GM20431 (cell line): ENCODE results near the gene PFDN1.

Experiments
- in situ Hi-C: fragments of 300-500 bp; cut with MseI, MboI; formaldehyde crosslinking; loops from one replicate; pipeline ENCODE4 v1.15.0; 2020; ENCODE audit warnings: low sequenced_read_pairs; ENCODE audit not compliant: unreplicated experiment

Gene PFDN1

DNA sequence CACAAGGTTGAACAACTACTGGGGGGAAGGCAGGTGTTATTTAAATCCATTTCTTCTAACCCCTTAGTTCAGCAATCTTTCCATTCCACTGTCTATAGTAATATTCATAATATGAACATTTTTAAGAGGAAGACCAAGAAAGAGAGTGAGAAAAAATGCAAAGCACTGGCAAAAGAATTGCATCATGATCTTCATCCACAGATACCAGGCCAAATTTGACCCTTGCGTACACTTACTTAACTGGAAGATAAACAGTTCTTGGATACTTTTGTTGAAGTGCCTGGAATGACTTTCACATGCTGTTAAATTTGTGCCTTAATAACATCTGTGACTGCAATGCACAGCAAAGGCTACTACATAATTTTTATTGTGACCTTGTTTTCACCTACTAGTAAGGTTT is 1.8 kb downstream of the PFDN1 start:
- in situ Hi-C loops = no loop called here

DNA sequence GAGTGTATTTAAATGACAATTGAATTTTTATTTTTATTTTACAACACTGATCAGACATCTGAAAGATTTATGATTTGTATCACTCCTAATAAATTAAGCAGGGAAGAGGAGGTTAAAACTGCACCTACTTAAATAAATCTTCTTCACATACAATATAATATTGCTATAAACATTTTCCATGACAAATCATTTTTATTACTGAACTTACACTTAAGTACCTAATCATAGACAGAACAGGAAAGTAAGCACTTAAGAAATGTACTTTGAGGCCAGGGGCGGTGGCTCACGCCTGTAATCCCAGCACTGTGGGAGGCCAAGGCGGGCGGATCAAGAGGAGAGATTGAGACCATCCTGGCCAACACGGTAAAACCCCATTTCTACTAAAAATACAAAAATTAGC is 3.8 kb downstream of the PFDN1 start:
- in situ Hi-C loops = no loop called here

DNA sequence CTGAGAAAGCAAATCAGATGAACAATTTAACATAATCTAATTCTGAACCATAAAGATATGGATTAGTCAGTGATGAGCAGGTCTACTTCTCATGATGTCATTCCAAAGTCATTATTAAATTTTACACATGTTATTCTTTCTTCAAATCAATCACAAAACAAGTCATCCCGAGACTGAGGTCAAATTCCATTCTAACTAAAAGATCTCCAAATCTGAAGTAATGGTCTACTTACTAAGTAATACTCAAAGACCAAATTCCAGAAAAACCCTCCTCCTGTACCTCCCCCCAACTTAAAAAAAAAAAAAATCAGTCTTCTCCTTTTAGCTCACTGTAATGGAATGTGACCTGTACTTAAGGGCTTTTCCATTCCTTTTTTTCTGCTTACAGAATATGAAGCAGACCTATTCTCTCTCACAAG is 4.7 kb downstream of the PFDN1 start:
- in situ Hi-C loops = no loop called here

DNA sequence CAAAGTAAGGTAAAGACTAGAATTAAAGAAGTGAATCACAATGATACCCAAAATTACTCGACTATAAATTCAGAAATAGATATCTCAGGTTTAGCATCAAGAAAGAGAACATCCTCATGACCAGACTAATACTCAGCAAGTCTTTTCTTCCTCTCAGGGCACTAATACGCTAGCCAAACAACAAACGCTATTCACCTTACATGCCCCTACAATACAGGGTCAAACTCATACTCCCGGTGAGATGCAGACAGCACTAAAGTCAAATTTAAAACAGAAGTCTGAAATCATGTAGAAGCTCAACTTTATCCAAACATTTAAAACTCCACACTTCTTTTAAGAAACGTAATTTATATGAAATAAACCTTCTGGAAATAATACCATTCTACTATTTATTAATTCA is 5.6 kb downstream of the PFDN1 start:
- in situ Hi-C loops = no loop called here

DNA sequence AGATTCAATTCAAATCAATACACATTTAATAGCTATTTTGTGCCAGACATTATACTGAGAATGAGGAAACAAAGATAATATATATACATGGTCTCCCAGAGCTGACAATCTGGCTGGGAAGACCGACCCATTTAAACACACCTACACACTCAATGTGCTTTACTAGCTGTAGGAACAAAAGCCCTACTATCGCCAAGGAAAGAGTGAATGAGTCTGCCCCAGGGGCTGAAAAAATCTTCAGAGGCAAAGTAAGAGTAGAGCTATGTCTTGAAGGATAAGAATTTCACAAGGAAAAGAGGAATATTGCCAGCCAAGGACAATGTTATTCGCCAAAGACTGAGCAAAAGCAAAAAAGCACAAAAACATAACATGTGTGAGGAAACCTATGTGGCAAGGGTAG is 6.6 kb downstream of the PFDN1 start:
- in situ Hi-C loops = no loop called here

DNA sequence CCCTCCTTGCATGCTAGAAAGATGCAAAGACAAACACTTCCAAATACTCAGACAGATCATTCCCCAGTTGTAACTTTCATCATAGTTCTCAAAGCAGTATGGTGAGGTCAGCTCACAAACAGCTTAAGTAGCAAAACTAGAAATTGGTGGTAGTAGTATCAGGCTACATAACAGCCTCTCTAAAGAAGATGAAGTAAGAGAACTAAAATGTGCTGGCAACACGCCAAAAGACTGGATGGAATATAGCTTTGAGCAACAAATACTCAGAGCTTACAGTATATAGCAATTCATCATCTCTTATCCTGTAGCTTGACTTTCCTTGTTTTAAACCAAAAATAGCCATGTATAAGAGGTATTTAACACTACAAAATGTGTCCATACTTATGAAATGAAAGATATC is 7.5 kb downstream of the PFDN1 start:
- in situ Hi-C loops = no loop called here

DNA sequence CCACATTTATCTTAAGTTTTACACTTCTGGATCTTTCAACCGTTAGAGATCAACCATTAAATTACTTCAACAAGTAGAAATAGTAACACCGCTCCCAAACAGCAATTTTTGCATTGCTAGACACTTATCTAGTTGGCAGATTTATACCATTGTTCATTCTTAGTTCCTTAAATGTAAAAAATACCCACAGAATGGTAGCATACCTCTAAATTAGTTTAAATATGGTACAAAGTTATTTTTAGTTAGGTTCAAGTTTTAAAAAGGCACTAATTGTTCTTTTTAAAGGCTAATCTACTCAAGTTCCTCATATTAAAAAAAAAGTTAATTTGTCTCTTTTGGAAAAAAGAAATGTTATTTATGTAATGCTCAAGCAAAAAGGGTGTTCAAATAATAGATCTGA is 8.1 kb downstream of the PFDN1 start:
- in situ Hi-C loops = no loop called here

DNA sequence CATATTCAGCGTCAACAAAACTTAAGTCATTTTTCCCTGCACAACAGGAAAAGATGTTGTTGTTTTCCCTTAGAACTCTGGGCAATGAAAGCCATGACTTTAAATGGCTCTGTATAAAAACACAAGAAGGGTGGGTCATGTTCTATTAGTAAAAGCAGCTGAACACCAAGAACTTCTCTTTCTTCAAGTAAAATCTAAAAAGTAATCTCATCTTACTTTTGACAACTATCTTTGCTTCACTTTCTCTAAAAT is 9.1 kb downstream of the PFDN1 start:
- in situ Hi-C loops = no loop called here

DNA sequence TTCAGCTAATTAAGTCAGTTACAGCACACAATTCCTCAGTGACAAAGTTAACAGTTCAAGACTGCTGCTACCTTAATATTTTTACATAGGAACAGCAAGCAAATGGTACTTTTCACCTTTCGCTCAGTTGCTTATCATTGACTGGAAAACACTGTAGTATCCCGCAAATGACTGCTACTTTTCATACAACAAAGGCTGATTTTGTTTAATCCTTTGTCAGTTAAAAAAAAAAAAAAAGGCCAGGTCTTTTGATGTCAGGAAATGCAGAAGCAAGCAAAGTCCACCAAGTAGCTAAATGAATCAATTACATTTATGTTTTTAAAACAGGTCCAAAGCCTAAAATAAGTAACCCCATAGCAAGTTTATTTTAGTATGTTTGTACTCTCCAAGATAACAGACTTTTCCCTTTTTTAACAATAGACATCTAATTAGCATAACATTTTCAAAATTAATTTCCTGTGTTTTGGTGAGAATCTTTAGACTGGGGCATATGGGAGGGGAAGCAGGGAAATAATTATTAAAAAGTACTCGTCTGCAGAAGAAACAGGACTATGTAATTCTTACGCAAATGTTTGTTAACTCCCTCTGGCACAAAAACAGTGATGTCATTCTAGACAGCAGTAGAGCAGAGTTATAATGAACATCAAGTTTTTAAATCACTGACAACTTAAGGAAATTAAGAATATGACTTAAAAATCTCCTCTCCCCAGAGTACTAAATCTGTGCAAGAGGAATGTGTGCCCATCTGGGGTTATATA is 9.6 kb downstream of the PFDN1 start:
- in situ Hi-C loops = no loop called here

DNA sequence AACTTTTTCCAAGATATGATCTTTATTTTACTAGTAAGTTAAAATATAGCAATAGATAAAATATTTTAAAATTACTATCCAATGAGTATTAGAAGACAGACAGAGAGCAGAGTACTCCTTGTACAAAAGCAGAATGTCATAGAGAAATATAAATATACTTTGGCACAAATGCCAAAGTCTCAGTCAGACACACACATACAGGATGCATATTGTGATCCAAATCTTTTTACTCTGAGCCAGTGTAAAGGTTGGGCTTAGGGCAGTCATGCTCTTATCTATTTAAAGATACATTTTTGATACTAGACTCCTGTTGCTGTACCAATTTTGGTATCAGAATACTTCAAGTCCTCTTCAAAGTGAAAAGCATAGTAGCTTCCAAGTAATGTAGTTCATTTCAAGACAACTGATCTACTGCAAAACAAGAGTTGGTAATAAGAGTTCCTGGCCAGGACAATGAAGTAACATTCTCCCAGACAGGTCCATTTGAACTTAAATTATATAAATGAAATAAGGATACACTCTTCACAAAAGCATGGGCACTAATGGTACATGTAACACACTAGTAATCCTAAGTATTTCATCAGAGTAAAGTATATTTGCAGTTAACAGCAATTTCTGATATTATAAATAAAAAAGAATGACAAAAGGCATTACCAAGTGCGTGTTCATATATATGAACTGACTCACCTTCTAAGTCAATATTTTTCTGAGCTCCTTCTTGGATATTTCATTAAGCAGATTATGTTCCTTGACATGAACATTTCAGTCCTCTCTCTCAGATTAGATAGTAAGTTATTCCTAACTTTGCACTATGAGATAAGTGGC is 10.5 kb downstream of the PFDN1 start:
- in situ Hi-C loops = no loop called here

DNA sequence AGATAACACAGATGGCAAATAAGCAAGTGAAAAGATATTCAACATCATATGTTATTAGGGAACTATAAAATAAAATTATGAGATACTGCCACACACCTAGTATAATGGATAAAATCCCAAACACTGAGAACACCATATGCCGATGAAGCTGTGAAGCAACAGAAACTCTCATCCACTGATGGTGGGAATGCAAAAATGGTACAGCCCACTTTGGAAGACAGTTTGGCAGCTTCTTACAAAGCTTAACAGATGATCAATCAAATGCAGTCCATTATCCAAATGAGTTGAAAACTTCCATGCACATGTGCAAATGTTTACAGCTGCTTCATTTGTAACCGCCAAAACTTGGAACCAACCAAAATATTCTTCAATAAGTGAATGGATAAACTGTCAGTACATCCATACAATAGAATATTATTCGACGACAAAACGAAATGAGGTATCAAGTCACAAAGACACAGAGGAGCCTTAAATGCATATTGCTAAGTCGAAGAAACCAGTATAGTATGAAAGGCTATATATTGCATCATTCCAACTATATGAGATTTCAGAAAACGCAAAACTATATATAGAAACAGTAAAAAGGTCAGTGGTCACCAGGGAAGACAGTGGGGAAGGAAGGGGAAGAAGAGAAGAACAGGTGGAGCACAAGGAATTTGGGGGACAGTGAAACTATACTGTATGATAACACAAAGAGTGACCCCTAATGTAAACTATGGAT is 14.9 kb downstream of the PFDN1 start:
- in situ Hi-C loops = no loop called here

DNA sequence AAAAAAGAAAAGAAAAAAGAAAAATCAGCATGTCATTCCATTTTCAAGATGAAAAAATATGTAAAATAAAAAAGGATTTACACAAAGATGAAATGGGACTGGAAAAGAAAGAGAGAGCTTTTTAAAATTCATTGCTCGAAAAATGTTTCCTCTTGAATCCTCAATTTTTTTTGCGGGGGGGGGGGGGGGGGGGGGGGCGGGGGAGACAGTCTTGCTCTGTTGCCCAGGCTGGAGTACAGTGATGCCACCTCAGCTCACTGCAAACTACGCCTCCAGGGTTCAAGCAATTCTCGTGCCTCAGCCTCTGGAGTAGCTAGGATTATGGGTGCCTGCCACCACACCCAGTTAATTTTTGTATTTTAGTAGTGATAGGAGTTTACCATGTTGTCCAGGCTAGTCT is 16.5 kb downstream of the PFDN1 start:
- in situ Hi-C loops = no loop called here

DNA sequence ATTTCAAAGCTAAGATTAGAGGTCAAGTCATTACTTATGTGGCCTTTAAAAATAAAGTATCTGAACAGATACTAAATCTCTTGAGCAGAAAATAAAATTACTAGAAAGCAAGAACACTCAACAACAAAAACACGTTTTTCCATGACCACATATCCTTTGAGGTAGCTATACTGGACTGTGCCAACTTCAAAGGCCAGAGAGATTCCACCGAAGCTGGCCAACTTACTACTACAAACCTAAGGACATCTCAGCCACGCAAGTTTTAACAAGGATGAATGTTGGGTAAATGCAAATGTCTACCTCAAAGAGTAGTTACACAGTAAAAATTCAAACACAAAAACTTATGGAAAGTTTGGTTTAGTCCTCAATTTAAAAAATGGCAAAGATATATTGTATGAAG is 18.9 kb downstream of the PFDN1 start:
- in situ Hi-C loops = no loop called here

DNA sequence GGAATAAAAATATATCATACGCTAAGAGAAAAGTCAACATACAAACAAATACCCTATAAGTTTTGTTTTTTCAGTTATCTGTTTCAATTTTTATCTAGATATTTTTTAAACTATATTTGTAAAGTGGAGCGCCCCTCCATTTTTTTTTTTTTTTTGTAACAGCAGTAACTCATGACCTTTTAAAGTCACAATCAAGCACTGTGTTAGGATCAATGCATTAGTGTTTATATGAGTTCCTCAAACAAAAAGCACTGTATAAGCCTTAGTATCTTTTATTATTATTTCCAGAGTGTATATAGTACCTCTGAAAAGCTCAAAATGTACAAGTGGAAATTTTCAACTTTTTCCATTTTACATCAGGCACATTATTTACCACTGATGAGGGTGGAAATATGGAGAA is 20.6 kb downstream of the PFDN1 start:
- in situ Hi-C loops = no loop called here

DNA sequence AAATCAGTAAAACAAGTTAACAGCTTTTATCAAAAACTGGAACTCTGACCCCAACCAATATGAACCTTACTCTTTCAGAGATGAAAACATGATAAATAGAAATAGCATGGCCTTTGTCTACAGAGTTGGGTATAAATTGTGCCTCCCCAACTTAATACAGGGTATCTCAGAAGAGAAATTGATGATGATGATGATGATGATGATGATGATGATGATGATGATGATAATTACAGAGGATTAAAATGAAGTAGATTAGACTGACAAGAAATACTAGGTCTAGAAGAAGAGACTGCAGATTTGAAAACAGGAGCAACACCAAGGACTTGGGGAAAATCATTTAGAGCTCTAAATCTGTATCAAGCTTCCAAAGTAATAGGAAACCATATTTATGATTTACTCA is 27.1 kb downstream of the PFDN1 start:
- in situ Hi-C loops = no loop called here

DNA sequence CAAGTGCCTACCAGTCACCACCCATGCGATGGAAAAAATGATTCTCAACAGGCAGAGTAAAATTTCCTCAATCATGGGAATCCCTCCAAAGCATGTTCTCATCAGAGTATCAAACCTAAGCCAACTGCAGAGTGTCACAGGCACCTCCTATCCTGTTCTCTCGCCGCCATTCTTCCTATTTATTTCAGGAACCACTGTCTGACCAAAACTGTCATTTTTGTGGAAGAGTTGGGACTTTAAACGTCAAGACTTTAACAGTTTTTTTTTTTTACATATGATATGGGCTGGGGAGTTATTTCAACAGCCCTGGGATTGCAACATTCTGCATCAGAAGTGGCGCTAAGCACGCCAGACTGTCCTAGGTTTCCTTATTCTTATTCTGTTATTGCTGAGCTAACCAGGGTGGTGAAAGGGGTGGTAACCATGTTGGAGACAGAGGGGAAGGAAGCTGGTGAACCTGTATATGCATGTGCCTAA is 29.5 kb downstream of the PFDN1 start:
- in situ Hi-C loops = no loop called here

DNA sequence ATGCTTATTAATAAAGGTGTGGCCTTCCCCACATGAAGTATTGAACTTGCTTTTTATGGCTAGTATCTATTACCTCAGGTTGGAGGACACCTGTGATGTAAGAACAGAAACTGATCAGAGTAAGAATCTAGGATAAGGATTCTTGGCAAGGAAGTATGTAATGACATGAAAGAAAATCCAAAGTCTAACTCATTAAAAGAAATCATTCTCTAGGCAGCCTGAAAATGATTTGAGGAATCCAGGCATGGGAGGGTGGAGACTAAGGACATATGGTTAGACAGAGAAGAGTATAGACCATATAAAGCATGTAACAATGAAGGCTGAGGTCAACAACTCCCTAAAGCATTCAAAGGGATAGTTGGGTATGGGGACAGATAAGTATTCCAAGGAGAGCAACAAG is 32.9 kb downstream of the PFDN1 start:
- in situ Hi-C loops = no loop called here

DNA sequence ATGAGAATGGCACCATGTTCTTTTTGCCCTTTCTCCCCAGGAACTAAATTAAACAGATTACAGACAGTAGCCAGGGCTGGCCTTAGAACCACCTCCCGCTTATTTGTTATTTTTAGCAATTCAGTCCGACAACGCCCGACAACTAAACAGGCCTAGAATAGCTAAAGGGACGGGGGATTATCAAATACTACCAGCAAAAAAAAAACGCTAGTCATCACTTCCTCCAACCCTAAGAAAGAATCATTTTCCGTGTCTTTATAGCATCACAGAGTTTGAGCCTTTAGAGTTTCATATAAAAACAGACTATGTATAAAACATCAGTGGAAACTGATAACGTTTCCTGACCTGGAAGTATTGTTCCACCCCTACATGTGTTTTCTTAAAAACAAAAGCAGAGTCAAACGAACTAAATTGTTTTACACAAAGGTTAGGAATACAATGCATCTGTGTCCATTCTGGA is 35.3 kb downstream of the PFDN1 start:
- in situ Hi-C loops = no loop called here

DNA sequence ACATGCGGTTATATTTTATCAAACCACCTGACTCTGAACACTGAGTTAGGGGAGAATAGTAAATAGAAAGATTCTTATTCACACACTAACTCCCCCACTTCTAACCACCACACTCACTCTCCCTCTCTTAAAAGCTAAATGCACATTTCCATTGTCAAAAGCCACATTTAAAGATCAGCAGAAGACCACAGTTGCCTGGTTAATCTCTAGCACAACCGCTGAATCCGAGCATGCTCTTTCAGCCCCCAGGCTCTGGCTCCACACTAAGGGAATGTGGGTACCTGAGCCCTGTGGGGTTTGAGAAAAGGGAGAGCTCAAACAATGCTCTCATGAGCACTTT is 35.7 kb downstream of the PFDN1 start:
- in situ Hi-C loops = no loop called here

DNA sequence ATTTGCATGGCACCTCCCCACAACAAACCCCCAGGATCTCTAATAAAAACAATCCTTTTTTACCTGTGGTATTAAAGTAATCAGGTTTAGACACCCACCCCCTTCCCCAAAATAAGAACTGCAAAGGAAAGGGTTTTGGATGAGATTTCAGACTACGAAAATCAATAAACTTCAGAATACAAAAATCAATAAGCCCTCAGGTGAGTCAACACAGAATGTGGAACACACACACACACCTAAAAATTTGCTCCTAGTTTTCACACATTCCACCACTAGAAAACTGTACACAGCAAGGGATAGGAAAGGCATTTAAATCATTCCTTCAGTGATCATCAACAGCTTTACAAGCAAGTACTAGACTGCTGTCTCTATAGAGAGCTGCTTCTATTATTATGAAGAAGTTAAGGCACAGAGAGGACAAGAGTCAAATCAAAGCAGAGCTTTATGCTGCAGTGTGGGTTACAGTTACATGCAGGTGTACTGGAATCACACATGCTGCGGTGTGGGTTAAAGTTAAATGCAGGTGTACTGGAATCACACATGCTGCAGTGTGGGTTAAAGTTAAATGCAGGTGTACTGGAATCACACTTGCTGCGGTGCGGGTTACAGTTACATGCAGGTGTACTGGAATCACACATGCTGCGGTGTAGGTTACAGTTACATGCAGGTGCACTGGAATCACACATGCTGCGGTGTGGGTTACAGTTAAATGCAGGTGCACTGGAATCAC is 36.3 kb downstream of the PFDN1 start:
- in situ Hi-C loops = no loop called here

DNA sequence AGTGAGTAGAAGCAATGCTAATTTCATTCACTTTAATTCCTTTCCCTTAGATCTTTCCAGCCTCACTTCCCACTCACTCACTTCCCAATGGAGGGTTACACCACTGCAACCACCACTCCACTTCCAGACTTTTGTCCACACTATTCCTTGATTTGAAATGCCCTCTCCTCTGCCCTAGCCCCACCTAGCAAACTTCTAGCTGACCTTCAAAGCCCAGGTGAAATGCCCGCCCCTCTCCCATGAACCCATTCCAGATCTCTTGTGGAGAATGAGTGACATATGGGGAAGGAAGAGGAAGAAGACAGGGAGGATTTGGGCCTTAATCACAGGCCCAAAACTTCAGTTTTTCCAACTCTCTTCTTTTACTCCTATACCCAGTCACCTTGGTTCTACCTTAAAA is 37.1 kb downstream of the PFDN1 start:
- in situ Hi-C loops = no loop called here
